Esophagus muscularis mucosa (tissue), 4 donors: ENCODE data around the gene KRT222. TPM values are rescaled to one million over a fixed set of nuclear protein-coding genes. Genes with fewer than 3 reads are reported as not detected.
A peak's percentile ranks its signal among the peaks of the same experiment; 100 is the strongest.

Experiments used
- DNase-seq: peaks from one replicate; pipeline ENCODE4 v3.0.0-alpha.2; 2017; ENCODE audit errors: extremely low spot score
- H3K27ac ChIP-seq, 4 donors: fragments of 200-600 bp; sonication (generic); replicated peaks in 1 of 4; 1 replicate in 3 of 4; 2 replicates in 1 of 4; pipeline ENCODE4 v1.5.1; 2016 to 2019; ENCODE audit warnings: mild to moderate bottlenecking in 1 of 4
- H3K27me3 ChIP-seq, 4 donors: fragments of 200-600 bp; sonication (generic); one replicate each; pipeline versions ENCODE4 v1.5.1 to v1.6.0; 2016 to 2019
- H3K36me3 ChIP-seq, 4 donors: fragments of 200-600 bp; sonication (generic); one replicate each; pipeline ENCODE4 v1.5.1; 2016 to 2019
- H3K4me1 ChIP-seq, 4 donors: fragments of 200-600 bp; sonication (generic); one replicate each; pipeline ENCODE4 v1.5.1; 2016 to 2019
- H3K4me3 ChIP-seq, 4 donors: fragments of 200-600 bp; sonication (generic); 1 replicate in 2 of 4; 2 replicates in 2 of 4; pipeline ENCODE4 v1.5.1; 2016 to 2019; ENCODE audit warnings: mild to moderate bottlenecking in 4 of 4, moderate library complexity in 1 of 4
- H3K9me3 ChIP-seq, 4 donors: fragments of 200-600 bp; sonication (generic); 1 replicate in 3 of 4; 2 replicates in 1 of 4; pipeline ENCODE4 v1.5.1; 2016 to 2019
- EP300 ChIP-seq: sonication (generic); formaldehyde crosslinking; IDR thresholded peaks from one replicate; pipeline ENCODE4 v1.6.1; 2017; ENCODE audit warnings: antibody characterized with exemption
- POLR2A ChIP-seq: fragments of 450-650 bp; IDR thresholded peaks from one replicate; pipeline ENCODE4 v1.6.1; 2017; ENCODE audit warnings: antibody characterized with exemption, moderate library complexity, mild to moderate bottlenecking, low read depth
- POLR2AphosphoS5 ChIP-seq, 2 donors: sonication (generic); formaldehyde crosslinking; IDR thresholded peaks; one replicate each; pipeline ENCODE4 v1.6.1; 2017; ENCODE audit warnings: antibody characterized with exemption in 2 of 2
- WGBS: methylation state at CpG from one replicate; pipeline ENCODE4 v1.1.5; 2018; 5-methylcytosine and 5-hydroxymethylcytosine counted together
- intact Hi-C: fragments of 100-400 bp; cut with DNase I; formaldehyde crosslinking; loops from one replicate; pipeline ENCODE4 v1.15.1; 2023
- total RNA-seq, 4 donors: library from RNA; depleted of rRNA; stranded (reverse); fragments of >200 nt; gene quantifications; one replicate each; pipeline versions ENCODE4 v1.1.0 to v1.2.1, GENCODE V29; 2016
- TF ChIP-seq, protein P1 (sequence below), 3 experiments: fragments of 200-600 bp in 2 of 3; fragments of 450-650 bp in 1 of 3; sonication (generic) in 2 of 3; IDR thresholded peaks; one replicate each; pipeline ENCODE4 v1.5.1; 2017 to 2019; ENCODE audit warnings: antibody characterized with exemption in 3 of 3, mild to moderate bottlenecking in 2 of 3, moderate library complexity in 1 of 3

KRT222 gene
- total RNA-seq, 4 donors from 2014 or later, result 0.97 to 3.0 (median 2.7) TPM

DNA sequence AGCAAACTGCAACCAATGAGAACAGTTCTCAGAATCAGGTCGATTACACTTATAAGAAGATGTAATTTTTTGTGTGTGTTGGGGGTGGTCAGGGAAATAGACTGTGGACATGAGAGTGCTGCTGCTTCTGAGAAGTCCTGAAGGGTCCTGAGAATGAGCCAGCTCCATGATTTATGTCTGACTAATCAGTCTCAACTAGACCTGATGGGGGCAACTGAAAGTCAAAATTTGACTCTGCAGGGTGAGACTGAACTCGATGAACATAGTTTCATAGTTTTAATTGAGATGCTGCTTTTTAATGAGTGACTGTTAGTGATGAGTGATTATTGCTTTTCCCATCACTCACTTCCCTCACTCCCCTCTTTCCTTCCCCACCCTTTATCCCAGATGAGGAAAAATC lies 54.6 kb downstream of the KRT222 start:
- no peak for TF ChIP-seq POLR2A
- TF ChIP-seq, protein P1, sequence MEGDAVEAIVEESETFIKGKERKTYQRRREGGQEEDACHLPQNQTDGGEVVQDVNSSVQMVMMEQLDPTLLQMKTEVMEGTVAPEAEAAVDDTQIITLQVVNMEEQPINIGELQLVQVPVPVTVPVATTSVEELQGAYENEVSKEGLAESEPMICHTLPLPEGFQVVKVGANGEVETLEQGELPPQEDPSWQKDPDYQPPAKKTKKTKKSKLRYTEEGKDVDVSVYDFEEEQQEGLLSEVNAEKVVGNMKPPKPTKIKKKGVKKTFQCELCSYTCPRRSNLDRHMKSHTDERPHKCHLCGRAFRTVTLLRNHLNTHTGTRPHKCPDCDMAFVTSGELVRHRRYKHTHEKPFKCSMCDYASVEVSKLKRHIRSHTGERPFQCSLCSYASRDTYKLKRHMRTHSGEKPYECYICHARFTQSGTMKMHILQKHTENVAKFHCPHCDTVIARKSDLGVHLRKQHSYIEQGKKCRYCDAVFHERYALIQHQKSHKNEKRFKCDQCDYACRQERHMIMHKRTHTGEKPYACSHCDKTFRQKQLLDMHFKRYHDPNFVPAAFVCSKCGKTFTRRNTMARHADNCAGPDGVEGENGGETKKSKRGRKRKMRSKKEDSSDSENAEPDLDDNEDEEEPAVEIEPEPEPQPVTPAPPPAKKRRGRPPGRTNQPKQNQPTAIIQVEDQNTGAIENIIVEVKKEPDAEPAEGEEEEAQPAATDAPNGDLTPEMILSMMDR (IDR thresholded peaks at IDR 0.05), result no peak
- 73% methylated on average over 2 of the region's 2 CpGs for WGBS
- H3K27ac ChIP-seq, result no peak overlapping the region
- H3K9me3 ChIP-seq, result no peaks in the 10 kb centered on the region
- no peak overlapping the region for H3K4me3 ChIP-seq
- H3K27me3 ChIP-seq, result peaks cover 0 to 30% (median 0%) of the 10 kb centered on the region in 4 donors
- no peaks in the 10 kb centered on the region for H3K36me3 ChIP-seq
- DNase-seq, result peak; percentile 45
- intact Hi-C loops, result no loop called here
- H3K4me1 ChIP-seq, result peaks cover 0 to 1% (median 0%) of the 10 kb centered on the region in 4 donors

DNA sequence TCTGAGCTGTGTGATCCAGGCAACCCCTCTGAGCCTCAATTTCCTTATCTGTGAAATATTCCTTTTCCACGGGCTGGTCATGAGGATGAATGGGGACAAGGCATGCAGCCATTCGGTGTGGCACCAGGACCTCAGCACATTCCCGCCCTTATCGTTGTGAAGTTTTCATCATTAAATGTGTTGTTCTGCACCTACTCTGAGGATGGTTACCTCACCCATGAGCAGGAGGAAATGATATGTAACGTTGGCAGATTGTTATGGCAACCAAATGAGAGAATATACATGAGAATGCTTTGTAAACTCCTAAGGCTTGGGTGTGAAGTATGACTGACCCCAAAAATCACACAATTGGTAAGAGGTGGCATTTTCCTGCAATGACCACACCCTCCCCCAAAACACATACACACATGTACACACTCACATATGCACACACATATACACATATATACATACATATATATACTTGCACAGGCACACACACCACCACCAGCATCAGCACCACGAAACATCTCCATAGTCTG lies 56.9 kb downstream of the KRT222 start:
- no peaks in the 10 kb centered on the region for H3K9me3 ChIP-seq
- WGBS, result 83% methylated on average over 6 of the region's 6 CpGs
- intact Hi-C loops, result no loop called here
- no peak overlapping the region for H3K4me3 ChIP-seq
- H3K27me3 ChIP-seq, result peaks cover 0 to 9% (median 0%) of the 10 kb centered on the region in 4 donors
- no peaks in the 10 kb centered on the region for H3K4me1 ChIP-seq
- TF ChIP-seq POLR2AphosphoS5 (IDR thresholded peaks at IDR 0.05), result no peak
- TF ChIP-seq POLR2A, result no peak
- no peak for TF ChIP-seq EP300
- TF ChIP-seq, protein P1 (IDR thresholded peaks at IDR 0.05), result no peak
- DNase-seq, result peak; percentile 78
- no peaks in the 10 kb centered on the region for H3K36me3 ChIP-seq
- no peak overlapping the region for H3K27ac ChIP-seq

DNA sequence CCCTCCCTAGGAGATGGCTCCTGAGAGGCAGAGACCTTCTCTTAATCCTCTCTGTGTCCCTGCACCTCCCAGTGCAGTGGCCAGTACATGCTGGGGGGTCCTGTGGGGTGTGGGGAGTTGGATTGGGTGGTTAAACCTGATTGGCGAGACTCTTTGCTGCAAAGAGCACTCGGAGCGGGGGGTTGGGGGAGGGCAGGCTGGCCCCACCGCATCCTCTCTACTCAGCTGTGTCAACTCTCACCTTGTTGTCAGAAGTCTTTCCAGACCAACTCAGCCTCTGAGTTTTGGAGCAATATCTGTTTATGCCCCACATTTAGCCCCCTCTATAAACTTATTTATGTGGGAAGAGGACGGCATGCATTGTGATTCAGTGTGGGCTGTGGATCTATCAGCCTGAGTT lies 57.3 kb downstream of the KRT222 start:
- TF ChIP-seq POLR2A (no peak), POLR2AphosphoS5 (IDR thresholded peaks at IDR 0.05) (no peak), EP300 (no peak)
- TF ChIP-seq, protein P1 (IDR thresholded peaks at IDR 0.05), result no peak
- 79% methylated on average over 5 of the region's 5 CpGs for WGBS
- Histone ChIP-seq H3K9me3 (no peaks in the 10 kb centered on the region), H3K36me3 (no peaks in the 10 kb centered on the region), H3K4me3 (no peak overlapping the region), H3K27ac (no peak overlapping the region), H3K27me3 (peaks cover 0 to 4% (median 0%) of the 10 kb centered on the region in 4 donors), H3K4me1 (no peaks in the 10 kb centered on the region)
- intact Hi-C loops, result no loop called here
- peak; percentile 57 for DNase-seq

DNA sequence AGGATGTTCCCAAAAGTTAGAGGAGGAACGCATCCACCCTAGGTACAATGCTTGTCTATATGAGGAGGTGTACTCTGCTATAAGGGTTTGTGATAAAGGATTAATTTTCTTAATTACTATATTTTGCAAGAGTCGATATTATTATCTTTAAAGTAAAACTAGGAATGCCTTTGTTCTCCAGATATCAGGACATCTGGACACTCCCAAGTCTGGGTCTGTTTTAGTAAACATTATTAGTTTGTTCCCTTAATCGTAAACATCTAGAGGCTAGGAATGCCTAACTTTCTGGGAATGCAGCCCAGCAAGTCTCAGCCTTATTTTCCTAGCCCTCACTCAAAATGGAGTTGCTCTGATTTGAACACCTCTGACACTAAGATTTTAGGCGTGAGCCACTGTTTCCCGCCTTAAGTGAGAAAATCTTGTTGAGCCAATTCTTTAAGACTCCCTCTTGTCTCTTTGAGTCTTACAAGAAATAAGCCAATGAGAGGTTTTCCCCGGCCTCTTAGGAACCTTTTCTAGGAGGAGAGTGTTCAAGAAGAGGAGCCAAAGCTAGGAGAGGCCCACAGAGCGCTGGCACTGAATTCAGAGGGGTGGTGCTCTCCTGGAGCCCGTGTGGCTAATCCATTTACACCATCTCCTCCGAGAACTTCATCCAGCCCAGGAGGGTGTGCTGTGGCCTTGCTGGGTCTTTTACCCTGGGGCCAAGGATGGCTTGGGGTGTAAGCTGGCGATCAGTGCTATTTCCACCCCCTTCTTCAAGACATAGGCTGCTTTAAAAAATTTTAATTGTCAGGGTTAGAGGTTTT lies 58.2 kb downstream of the KRT222 start:
- Histone ChIP-seq H3K27me3 (peaks cover 0 to 4% (median 0%) of the 10 kb centered on the region in 4 donors), H3K4me1 (no peaks in the 10 kb centered on the region), H3K9me3 (no peaks in the 10 kb centered on the region), H3K4me3 (no peak overlapping the region), H3K36me3 (no peaks in the 10 kb centered on the region), H3K27ac (no peak overlapping the region)
- 74% methylated on average over 10 of the region's 10 CpGs for WGBS
- DNase-seq, result peak; percentile 72
- TF ChIP-seq POLR2AphosphoS5 (IDR thresholded peaks at IDR 0.05) (no peak), POLR2A (no peak), EP300 (no peak)
- TF ChIP-seq, protein P1 (IDR thresholded peaks at IDR 0.05), result no peak
- intact Hi-C loops, result no loop called here
